22Rv1 (cell line): ENCODE results near the gene LTK.

Experiments
- ZFX ChIP-seq: fragments of 450-650 bp; IDR thresholded peaks from 2 replicates; pipeline ENCODE4 v1.6.1; 2017; ENCODE audit warnings: antibody characterized with exemption, borderline replicate concordance
- TF ChIP-seq, protein P1 (sequence below): fragments of 450-650 bp; IDR thresholded peaks from 2 replicates; pipeline ENCODE4 v1.5.1; 2017; ENCODE audit warnings: mild to moderate bottlenecking

DNA sequence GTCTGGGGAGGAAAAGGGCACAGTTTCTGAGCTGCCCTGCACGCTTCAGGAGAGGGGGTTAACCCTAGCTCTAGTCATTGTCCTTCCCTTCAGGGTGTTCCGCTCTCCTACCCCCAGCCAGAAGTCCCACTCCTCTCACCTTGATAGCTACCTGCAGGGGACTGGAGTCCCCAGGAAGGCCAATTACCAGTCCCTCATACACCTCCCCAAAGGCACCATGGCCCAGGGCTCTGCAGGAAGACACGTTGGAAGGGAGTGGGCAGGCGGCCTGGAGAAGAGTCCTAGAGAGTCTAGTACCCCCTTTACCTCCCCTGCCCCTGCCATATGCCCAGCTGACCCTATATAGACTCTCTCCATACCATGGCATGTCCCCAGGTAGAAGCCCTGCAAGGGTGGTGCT lies 7.9 kb downstream of the LTK start:
- TF ChIP-seq, protein P1, sequence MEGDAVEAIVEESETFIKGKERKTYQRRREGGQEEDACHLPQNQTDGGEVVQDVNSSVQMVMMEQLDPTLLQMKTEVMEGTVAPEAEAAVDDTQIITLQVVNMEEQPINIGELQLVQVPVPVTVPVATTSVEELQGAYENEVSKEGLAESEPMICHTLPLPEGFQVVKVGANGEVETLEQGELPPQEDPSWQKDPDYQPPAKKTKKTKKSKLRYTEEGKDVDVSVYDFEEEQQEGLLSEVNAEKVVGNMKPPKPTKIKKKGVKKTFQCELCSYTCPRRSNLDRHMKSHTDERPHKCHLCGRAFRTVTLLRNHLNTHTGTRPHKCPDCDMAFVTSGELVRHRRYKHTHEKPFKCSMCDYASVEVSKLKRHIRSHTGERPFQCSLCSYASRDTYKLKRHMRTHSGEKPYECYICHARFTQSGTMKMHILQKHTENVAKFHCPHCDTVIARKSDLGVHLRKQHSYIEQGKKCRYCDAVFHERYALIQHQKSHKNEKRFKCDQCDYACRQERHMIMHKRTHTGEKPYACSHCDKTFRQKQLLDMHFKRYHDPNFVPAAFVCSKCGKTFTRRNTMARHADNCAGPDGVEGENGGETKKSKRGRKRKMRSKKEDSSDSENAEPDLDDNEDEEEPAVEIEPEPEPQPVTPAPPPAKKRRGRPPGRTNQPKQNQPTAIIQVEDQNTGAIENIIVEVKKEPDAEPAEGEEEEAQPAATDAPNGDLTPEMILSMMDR: no peak
- TF ChIP-seq ZFX: no peak
